GM12878 (cell line): ENCODE data around the gene ZNF710. TPM values are rescaled to one million over a fixed set of nuclear protein-coding genes. Genes with fewer than 3 reads are reported as not detected.

Source experiments
- BCL11A ChIP-seq: IDR thresholded peaks from 2 replicates; pipeline ENCODE4 v1.6.1; 2011; ENCODE audit warnings: low read depth, low read length
- CBX3 ChIP-seq: fragments of 200-600 bp; sonication (generic); IDR thresholded peaks from 2 replicates; pipeline ENCODE4 v1.6.1; 2016; ENCODE audit warnings: low read depth, borderline replicate concordance
- CEBPB ChIP-seq, 2 experiments: fragments of 150-350 bp in 1 of 2; IDR thresholded peaks; 2 replicates each; pipeline ENCODE4 v1.6.1; 2012 to 2014; ENCODE audit warnings: low read depth in 2 of 2, low read length in 2 of 2, borderline replicate concordance in 1 of 2, inconsistent platforms in 1 of 2
- CHD1 ChIP-seq: IDR thresholded peaks from 2 replicates; pipeline ENCODE4 v1.6.1; 2012; ENCODE audit warnings: low read depth, low read length, improper control_type of control experiment
- CTCF ChIP-seq, 3 experiments: IDR thresholded peaks in 2 of 3; conservative IDR thresholded peaks in 1 of 3; 2 replicates each; pipeline ENCODE4 v1.5.1; 2011; ENCODE audit warnings: low read depth in 3 of 3, low read length in 3 of 3, mild to moderate bottlenecking in 3 of 3, control low read depth in 2 of 3, moderate library complexity in 2 of 3, inconsistent platforms in 1 of 3, mixed read lengths in 1 of 3; ENCODE audit not compliant: control insufficient read depth in 2 of 3, insufficient read depth in 1 of 3; ENCODE audit errors: extremely low read depth in 1 of 3
- EED ChIP-seq: sonication (generic); IDR thresholded peaks from 2 replicates; pipeline ENCODE4 v1.6.1; 2016; ENCODE audit warnings: antibody characterized with exemption, low read depth
- ETV6 ChIP-seq, 2 experiments: fragments of 450-650 bp in 1 of 2; IDR thresholded peaks in 1 of 2; conservative IDR thresholded peaks in 1 of 2; 2 replicates each; pipeline ENCODE4 v1.6.1; 2014; ENCODE audit warnings: antibody characterized with exemption in 1 of 2, borderline replicate concordance in 1 of 2, low read depth in 1 of 2, mild to moderate bottlenecking in 1 of 2, moderate library complexity in 1 of 2
- JUNB ChIP-seq: IDR thresholded peaks from 2 replicates; pipeline ENCODE4 v1.6.1; 2016; ENCODE audit warnings: antibody characterized with exemption, mild to moderate bottlenecking
- KLF5 ChIP-seq: fragments of 450-650 bp; IDR thresholded peaks from 2 replicates; pipeline ENCODE4 v1.6.1; 2014; ENCODE audit warnings: mild to moderate bottlenecking; ENCODE audit not compliant: partially characterized antibody
- MTA3 ChIP-seq: IDR thresholded peaks from 2 replicates; pipeline ENCODE4 v1.6.1; 2012; ENCODE audit warnings: low read length, inconsistent platforms, borderline replicate concordance
- MYC ChIP-seq: IDR thresholded peaks from 2 replicates; pipeline ENCODE4 v1.6.1; 2011; ENCODE audit warnings: mild to moderate bottlenecking, low read length, moderate library complexity, inconsistent platforms; ENCODE audit not compliant: insufficient read depth, insufficient replicate concordance, insufficient read length, severe bottlenecking
- NR2C1 ChIP-seq: fragments of 450-650 bp; IDR thresholded peaks from 2 replicates; pipeline ENCODE4 v1.6.1; 2017; ENCODE audit warnings: antibody characterized with exemption, mild to moderate bottlenecking, moderate library complexity
- PAX5 ChIP-seq: IDR thresholded peaks from 2 replicates; pipeline ENCODE4 v1.6.1; 2011; ENCODE audit warnings: low read depth, low read length, borderline replicate concordance
- PML ChIP-seq: IDR thresholded peaks from 2 replicates; pipeline ENCODE4 v1.6.1; 2012; ENCODE audit warnings: low read length, inconsistent platforms
- RBBP5 ChIP-seq: fragments of 200-600 bp; sonication (generic); conservative IDR thresholded peaks from 2 replicates; pipeline ENCODE4 v1.6.1; 2016
- SMC3 ChIP-seq: IDR thresholded peaks from 2 replicates; pipeline ENCODE4 v1.6.1; 2011; ENCODE audit warnings: low read length, improper control_type of control experiment, borderline replicate concordance
- SREBF1 ChIP-seq: IDR thresholded peaks from 2 replicates; pipeline ENCODE4 v1.6.1; 2012; ENCODE audit warnings: mild to moderate bottlenecking, low read length
- STAT1 ChIP-seq: fragments of 450-650 bp; conservative IDR thresholded peaks from 2 replicates; pipeline ENCODE4 v1.6.1; 2014; ENCODE audit warnings: antibody characterized with exemption, mild to moderate bottlenecking
- TCF3 ChIP-seq: IDR thresholded peaks from 2 replicates; pipeline ENCODE4 v1.6.1; 2012; ENCODE audit warnings: low read depth, mild to moderate bottlenecking, low read length, borderline replicate concordance; ENCODE audit not compliant: insufficient read depth
- ZBED1 ChIP-seq: IDR thresholded peaks from 2 replicates; pipeline ENCODE4 v1.6.1; 2016; ENCODE audit warnings: borderline replicate concordance
- ZNF274 ChIP-seq: IDR thresholded peaks from one replicate; pipeline ENCODE4 v1.8.0; 2011; ENCODE audit not compliant: insufficient read length, insufficient read depth
- ZNF384 ChIP-seq: IDR thresholded peaks from 2 replicates; pipeline ENCODE4 v1.6.1; 2012; ENCODE audit warnings: low read depth, mild to moderate bottlenecking, low read length, improper control_type of control experiment, borderline replicate concordance
- polyA plus RNA-seq, 11 experiments: library from polyadenylated mRNA; depleted of rRNA in 4 of 11; unstranded in 6 of 11; stranded (reverse) in 5 of 11; fragments of >200 nt; fragmentation: Nextera tagmentation in 4 of 11; fragmentation: Illumina TruSeq in 1 of 11; extraction: Ambion mirVana in 4 of 11; extraction: Trizol in 1 of 11; gene quantifications; 1 replicate in 1 of 11; 2 replicates in 10 of 11; pipeline versions ENCODE4 v1.2.1 to v1.2.3, GENCODE V29; 2011 to 2016; ENCODE audit warnings: inconsistent platforms in 2 of 11, missing spikeins in 2 of 11, low read depth in 1 of 11
- total RNA-seq, 4 experiments: library from RNA; depleted of rRNA in 3 of 4; stranded (reverse); fragments of >200 nt in 3 of 4; fragmentation: Illumina TruSeq in 1 of 4; extraction: Trizol in 1 of 4; gene quantifications; 2 replicates each; pipeline versions ENCODE4 v1.2.1 to v1.2.3, GENCODE V29; 2013 to 2021
- TF ChIP-seq, protein P1 (sequence below): fragments of 450-650 bp; IDR thresholded peaks from 2 replicates; pipeline ENCODE4 v1.6.1; 2017; ENCODE audit warnings: mild to moderate bottlenecking
- TF ChIP-seq, protein P2 (sequence below): fragments of 450-650 bp; IDR thresholded peaks from 2 replicates; pipeline ENCODE4 v1.6.1; 2016; ENCODE audit warnings: mild to moderate bottlenecking, moderate library complexity, borderline replicate concordance

ZNF710 gene
- total and polyA plus RNA-seq, 10 of the 15 experiments (the other 5 are each of a cell fraction or from before 2014, with no cell fraction given): 1.4 to 43.5 (median 9.8) TPM

GRCh38 chr15:90031231-90031791, 30.2 kb downstream of the ZNF710 start (continued):
- TF ChIP-seq CHD1 (no peak; the same call in 1 of the 2 replicates), CEBPB (IDR thresholded peaks at IDR 0.05; ENCODE audit: borderline replicate concordance in 1 of 2, low read depth in 2 of 2, low read length in 2 of 2) (no peak), ZBED1 (no peak), SMC3 (peak; percentile 15; the same call in 1 of the 2 replicates), MYC (no peak), ETV6 (conservative IDR thresholded peaks at IDR 0.05 in 1 of 2, IDR thresholded peaks at IDR 0.05 in 1 of 2; ENCODE audit: borderline replicate concordance in 1 of 2, low read depth in 1 of 2) (peak in 1 of 2 experiments; percentile 58; a peak in 2 of 4 replicates), SREBF1 (no peak), BCL11A (no peak), KLF5 (no peak), CTCF (IDR thresholded peaks at IDR 0.05 in 2 of 3, conservative IDR thresholded peaks at IDR 0.05 in 1 of 3; ENCODE audit: control insufficient read depth in 2 of 3, extremely low read depth in 1 of 3, insufficient read depth in 1 of 3, low read depth in 3 of 3, low read length in 3 of 3) (no peak), ZNF274 (no peak), MTA3 (no peak), ZNF384 (no peak), TCF3 (no peak), PAX5 (0 out of 2 replicates have a peak, but pooled peaks have one; percentile 6), JUNB (peak; percentile 31; the same call in 1 of the 2 replicates), CBX3 (no peak), PML (peak; percentile 42; the same call in 1 of the 2 replicates), STAT1 (no peak; the same call in 1 of the 2 replicates), NR2C1 (no peak), EED (peak; percentile 77), RBBP5 (no peak)
- TF ChIP-seq, protein P1, sequence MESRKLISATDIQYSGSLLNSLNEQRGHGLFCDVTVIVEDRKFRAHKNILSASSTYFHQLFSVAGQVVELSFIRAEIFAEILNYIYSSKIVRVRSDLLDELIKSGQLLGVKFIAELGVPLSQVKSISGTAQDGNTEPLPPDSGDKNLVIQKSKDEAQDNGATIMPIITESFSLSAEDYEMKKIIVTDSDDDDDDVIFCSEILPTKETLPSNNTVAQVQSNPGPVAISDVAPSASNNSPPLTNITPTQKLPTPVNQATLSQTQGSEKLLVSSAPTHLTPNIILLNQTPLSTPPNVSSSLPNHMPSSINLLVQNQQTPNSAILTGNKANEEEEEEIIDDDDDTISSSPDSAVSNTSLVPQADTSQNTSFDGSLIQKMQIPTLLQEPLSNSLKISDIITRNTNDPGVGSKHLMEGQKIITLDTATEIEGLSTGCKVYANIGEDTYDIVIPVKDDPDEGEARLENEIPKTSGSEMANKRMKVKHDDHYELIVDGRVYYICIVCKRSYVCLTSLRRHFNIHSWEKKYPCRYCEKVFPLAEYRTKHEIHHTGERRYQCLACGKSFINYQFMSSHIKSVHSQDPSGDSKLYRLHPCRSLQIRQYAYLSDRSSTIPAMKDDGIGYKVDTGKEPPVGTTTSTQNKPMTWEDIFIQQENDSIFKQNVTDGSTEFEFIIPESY: no peak
- TF ChIP-seq, protein P2, sequence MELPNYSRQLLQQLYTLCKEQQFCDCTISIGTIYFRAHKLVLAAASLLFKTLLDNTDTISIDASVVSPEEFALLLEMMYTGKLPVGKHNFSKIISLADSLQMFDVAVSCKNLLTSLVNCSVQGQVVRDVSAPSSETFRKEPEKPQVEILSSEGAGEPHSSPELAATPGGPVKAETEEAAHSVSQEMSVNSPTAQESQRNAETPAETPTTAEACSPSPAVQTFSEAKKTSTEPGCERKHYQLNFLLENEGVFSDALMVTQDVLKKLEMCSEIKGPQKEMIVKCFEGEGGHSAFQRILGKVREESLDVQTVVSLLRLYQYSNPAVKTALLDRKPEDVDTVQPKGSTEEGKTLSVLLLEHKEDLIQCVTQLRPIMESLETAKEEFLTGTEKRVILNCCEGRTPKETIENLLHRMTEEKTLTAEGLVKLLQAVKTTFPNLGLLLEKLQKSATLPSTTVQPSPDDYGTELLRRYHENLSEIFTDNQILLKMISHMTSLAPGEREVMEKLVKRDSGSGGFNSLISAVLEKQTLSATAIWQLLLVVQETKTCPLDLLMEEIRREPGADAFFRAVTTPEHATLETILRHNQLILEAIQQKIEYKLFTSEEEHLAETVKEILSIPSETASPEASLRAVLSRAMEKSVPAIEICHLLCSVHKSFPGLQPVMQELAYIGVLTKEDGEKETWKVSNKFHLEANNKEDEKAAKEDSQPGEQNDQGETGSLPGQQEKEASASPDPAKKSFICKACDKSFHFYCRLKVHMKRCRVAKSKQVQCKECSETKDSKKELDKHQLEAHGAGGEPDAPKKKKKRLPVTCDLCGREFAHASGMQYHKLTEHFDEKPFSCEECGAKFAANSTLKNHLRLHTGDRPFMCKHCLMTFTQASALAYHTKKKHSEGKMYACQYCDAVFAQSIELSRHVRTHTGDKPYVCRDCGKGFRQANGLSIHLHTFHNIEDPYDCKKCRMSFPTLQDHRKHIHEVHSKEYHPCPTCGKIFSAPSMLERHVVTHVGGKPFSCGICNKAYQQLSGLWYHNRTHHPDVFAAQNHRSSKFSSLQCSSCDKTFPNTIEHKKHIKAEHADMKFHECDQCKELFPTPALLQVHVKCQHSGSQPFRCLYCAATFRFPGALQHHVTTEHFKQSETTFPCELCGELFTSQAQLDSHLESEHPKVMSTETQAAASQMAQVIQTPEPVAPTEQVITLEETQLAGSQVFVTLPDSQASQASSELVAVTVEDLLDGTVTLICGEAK: no peak
